H1 (cell line): Measurements from ENCODE around the gene LTO1. TPM values are rescaled to one million over a fixed set of nuclear protein-coding genes. Genes with fewer than 3 reads are reported as not detected.
A peak's percentile ranks its signal among the peaks of the same experiment; 100 is the strongest.

ENCODE experiments used
- BACH1 ChIP-seq: IDR thresholded peaks from 2 replicates; pipeline ENCODE4 v1.6.1; 2012; ENCODE audit warnings: low read length, improper control_type of control experiment
- CEBPB ChIP-seq: IDR thresholded peaks from 2 replicates; pipeline ENCODE4 v1.6.1; 2012; ENCODE audit warnings: low read depth, low read length
- CTBP2 ChIP-seq: IDR thresholded peaks from 2 replicates; pipeline ENCODE4 v1.7.0; 2011; ENCODE audit warnings: borderline replicate concordance, mild to moderate bottlenecking, moderate library complexity, mixed read lengths, low read length; ENCODE audit not compliant: insufficient read depth, insufficient read length
- E2F6 ChIP-seq: IDR thresholded peaks from 2 replicates; pipeline ENCODE4 v1.6.1; 2012; ENCODE audit warnings: inconsistent platforms
- EP300 ChIP-seq, 2 experiments: IDR thresholded peaks; 1 replicate in 1 of 2; 2 replicates in 1 of 2; pipeline ENCODE4 v1.6.1; 2011 to 2012; ENCODE audit warnings: low read depth in 2 of 2, low read length in 2 of 2, mild to moderate bottlenecking in 2 of 2, borderline replicate concordance in 1 of 2, inconsistent platforms in 1 of 2, moderate library complexity in 1 of 2
- EZH2 ChIP-seq: fragments of 200-600 bp; sonication (generic); IDR thresholded peaks from 2 replicates; pipeline ENCODE4 v1.7.1; 2012; ENCODE audit warnings: low read depth, mild to moderate bottlenecking, moderate library complexity, low read length, inconsistent platforms; ENCODE audit not compliant: severe bottlenecking
- JUND ChIP-seq: IDR thresholded peaks from 2 replicates; pipeline ENCODE4 v1.6.1; 2011; ENCODE audit warnings: mild to moderate bottlenecking, improper control_type of control experiment, low read length
- MAX ChIP-seq: IDR thresholded peaks from 2 replicates; pipeline ENCODE4 v1.6.1; 2012; ENCODE audit warnings: inconsistent platforms
- RBBP5 ChIP-seq: IDR thresholded peaks from 2 replicates; pipeline ENCODE4 v1.7.1; 2012; ENCODE audit warnings: low read depth, mild to moderate bottlenecking, inconsistent platforms, low read length, moderate library complexity, borderline replicate concordance
- RNF2 ChIP-seq: fragments of 200-900, 300-1000 bp; sonication (generic); IDR thresholded peaks from 2 replicates; pipeline ENCODE4 v1.7.1; 2016; ENCODE audit warnings: borderline replicate concordance, low read depth, mild to moderate bottlenecking, antibody characterized with exemption, low read length; ENCODE audit not compliant: poor library complexity, severe bottlenecking; ENCODE audit errors: missing control alignments
- TEAD4 ChIP-seq: IDR thresholded peaks from 2 replicates; pipeline ENCODE4 v1.6.1; 2012; ENCODE audit warnings: low read depth, low read length, inconsistent platforms, mixed read lengths
- USF2 ChIP-seq: IDR thresholded peaks from 2 replicates; pipeline ENCODE4 v1.6.1; 2011; ENCODE audit warnings: low read length, improper control_type of control experiment
- YY1 ChIP-seq: IDR thresholded peaks from 2 replicates; pipeline ENCODE4 v1.6.1; 2011; ENCODE audit warnings: low read depth, mild to moderate bottlenecking, low read length
- polyA plus RNA-seq, 7 experiments: library from polyadenylated mRNA; depleted of rRNA in 3 of 7; stranded (reverse) in 5 of 7; unstranded in 2 of 7; fragments of >200 nt in 5 of 7; fragments of 200-250 nt in 2 of 7; gene quantifications; 1 replicate in 5 of 7; 2 replicates in 1 of 7; 4 replicates in 1 of 7; pipeline versions ENCODE4 v1.2.1 to v1.2.3, GENCODE V29; 2011 to 2013; ENCODE audit warnings: missing spikeins in 2 of 7, mixed read lengths in 2 of 7
- total RNA-seq: library from RNA; stranded (reverse); fragmentation: NEBNext Ultra II Directional; extraction: Animal tissue kit (Norgen Biotek cat#: 25700); gene quantifications from 2 replicates; pipeline ENCODE4 v1.2.1, GENCODE V29; 2021

Gene LTO1
- total and polyA plus RNA-seq, 2 of the 8 experiments (the other 6 are each of a cell fraction or from before 2014, with no cell fraction given): 15.4 to 21.3 TPM

GRCh38 chr11:69657911-69658625 lies 17.1 kb downstream of the LTO1 start (continued):
- TF ChIP-seq TEAD4: peak; percentile 98
- no peak for TF ChIP-seq E2F6
- peak; percentile 61 for TF ChIP-seq MAX
- TF ChIP-seq USF2: no peak
- no peak for TF ChIP-seq JUND
- TF ChIP-seq BACH1: no peak; the same call in 1 of the 2 replicates
- 0 out of 2 replicates have a peak, but pooled peaks have one; percentile 40 for TF ChIP-seq CEBPB
- TF ChIP-seq RNF2: no peak
- 0 out of 2 replicates have a peak, but pooled peaks have one; percentile 50 for TF ChIP-seq RBBP5
- TF ChIP-seq YY1: no peak
- TF ChIP-seq EZH2: no peak
- no peak for TF ChIP-seq CTBP2
- TF ChIP-seq EP300 (IDR thresholded peaks at IDR 0.05; ENCODE audit: borderline replicate concordance in 1 of 2, low read depth in 2 of 2, low read length in 2 of 2): no peak
- TF ChIP-seq, all 59 proteins: peak for 8
